ENCODE data around the gene CFAP54.

The CFAP54 gene

GRCh38 chr12:96828169-96828789, 338.9 kb downstream of the CFAP54 start:
- no peak for DNase-seq

GRCh38 chr12:96829354-96829753, 340.0 kb downstream of the CFAP54 start:
- DNase-seq = no peak

DNA sequence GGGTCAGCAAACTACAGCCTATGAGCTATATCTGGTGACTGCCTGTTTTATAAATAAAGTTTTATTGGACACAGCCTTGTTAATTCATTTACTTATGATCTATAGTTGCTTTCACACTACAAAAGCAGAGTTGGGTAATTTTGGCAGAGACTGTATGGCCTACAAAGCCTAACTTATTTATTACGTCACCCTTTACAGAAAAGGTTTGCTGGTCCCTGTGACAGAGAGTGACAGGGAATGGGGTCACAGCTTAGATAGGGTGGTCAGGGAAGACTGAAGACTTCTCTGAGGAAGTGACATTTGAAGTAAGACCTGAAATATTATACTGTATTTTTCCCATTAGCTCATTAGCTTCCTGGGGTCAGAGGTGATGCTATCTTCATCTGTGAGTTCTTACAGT, 342.0 kb downstream of the CFAP54 start:
- DNase-seq = no peak

GRCh38 chr12:96846293-96846692, 356.9 kb downstream of the CFAP54 start:
- no peak for DNase-seq

DNA sequence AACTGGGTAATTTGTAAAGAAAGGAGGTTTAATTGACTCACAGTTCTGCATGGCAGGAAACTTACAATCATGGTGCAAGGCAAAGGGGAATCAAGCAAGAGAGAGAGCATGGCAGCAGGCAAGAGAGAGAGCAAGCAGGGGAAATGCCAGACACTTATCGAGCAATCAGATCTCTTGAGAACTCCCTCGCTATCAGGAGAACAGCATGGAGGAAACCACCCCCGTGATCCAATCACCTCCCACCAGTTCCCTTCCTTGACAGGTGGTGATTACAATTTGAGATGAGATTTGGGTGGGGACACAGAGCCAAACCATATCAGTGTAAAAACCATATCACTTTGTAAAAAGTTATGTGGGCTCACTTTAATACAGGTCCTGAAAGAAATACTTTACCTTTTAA, 361.3 kb downstream of the CFAP54 start:
- DNase-seq = no peak

- DNase-seq = no peak
These were observed 368.8 kb downstream of the CFAP54 start for GRCh38 chr12:96858162-96858561.

DNA sequence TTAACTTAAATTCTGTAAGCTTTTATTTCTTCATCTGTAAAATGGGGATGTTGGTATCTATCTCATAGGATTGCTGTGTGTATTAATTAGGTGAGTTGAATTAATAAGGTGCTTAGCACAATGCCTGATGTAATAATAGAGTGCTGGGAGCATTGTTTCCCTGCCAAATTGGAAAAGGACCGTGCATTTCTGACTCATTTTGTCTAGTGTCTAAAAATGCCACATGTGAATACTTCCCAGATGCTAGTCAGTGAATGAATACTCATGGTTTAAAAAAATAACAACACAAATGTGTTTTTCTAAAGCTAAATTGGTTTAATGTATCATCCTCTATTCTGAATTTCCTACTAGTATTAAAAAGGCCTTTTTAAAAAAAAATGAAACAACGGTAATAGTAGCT, 372.3 kb downstream of the CFAP54 start:
- no peak for DNase-seq

DNA sequence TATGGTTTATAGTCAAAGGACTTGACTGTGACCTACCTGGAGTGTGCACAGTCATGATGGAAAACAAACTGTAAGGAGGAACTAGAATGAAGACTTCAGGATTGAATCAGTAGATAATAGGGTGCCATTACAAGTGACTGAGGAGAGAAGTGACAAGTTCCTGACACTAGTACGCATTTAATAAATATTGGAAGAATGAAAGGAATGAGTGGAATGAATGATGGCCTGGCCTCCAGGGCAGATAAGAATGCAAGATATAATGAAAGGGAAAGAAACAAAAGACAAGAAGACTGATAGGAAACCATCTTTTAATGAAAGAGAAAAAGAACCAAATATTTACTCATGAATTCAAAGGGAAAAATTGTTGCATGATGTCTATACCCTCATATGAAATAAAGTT, 372.9 kb downstream of the CFAP54 start:
- DNase-seq = no peak

- no peak for DNase-seq
These were observed 375.0 kb downstream of the CFAP54 start for GRCh38 chr12:96864335-96864734.

GRCh38 chr12:96866801-96867590, 377.6 kb downstream of the CFAP54 start:
- DNase-seq = no peak

- DNase-seq = no peak
These were observed 381.6 kb downstream of the CFAP54 start for GRCh38 chr12:96870946-96871345.

DNA sequence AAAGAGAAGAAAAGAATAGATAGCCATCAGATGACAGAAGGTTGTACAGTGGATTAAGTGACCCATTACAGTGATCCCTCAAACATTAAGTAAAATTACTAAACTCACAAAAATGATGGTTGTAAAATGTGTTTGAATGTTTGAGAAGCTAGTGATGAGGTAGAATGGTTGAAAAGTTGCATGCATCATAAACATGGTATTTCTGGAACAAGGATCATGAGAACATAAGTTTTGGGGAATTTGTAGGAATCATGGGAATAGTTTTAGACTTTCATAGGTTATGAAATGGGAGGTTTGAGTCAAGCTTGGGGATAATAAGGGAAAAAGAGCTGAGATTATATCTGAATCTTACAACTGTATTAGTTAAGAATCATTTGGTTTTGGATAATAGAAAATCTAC, 383.6 kb downstream of the CFAP54 start:
- DNase-seq = no peak

DNA sequence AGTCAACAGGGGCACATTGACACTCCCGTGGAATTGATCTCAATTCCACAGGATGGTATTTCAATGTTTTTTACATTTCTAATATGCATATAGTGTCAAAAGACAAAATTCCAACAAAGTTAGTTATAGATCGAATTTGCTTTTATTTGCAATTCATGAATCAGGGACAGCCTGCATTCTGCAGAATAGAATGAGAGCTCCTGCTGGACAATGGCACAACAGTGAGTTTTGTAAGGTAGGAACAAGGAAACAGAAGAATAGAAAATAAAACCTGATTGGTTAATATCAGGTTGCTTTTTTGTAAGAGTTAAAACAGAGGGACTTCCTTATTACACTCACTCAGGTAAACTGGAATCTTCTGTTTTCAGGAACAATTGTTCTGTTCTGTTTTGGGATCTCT, 384.8 kb downstream of the CFAP54 start:
- no peak for DNase-seq

DNA sequence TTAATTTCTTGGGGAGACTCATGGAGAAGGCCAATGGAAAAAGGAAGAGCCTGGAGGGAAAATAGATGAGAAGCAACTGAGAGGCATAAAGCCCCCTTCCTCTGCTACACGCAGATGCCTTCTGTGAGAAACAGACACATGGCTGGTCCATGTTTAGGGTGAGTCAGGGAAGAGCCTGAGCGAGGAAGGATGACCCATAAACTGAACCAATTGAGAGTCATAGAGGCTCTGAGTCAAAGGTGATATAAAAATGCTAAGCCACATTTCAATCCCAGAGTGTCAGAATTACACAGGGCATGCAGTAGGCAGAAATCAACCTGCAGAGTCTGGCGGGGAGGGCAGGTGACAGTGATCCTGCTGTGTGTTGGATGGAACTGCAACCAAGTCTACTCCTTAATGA, 387.6 kb downstream of the CFAP54 start:
- DNase-seq = no peak

GRCh38 chr12:96878704-96879103, 389.3 kb downstream of the CFAP54 start:
- DNase-seq = no peak

GRCh38 chr12:96879301-96879700, 389.9 kb downstream of the CFAP54 start:
- no peak for DNase-seq

DNA sequence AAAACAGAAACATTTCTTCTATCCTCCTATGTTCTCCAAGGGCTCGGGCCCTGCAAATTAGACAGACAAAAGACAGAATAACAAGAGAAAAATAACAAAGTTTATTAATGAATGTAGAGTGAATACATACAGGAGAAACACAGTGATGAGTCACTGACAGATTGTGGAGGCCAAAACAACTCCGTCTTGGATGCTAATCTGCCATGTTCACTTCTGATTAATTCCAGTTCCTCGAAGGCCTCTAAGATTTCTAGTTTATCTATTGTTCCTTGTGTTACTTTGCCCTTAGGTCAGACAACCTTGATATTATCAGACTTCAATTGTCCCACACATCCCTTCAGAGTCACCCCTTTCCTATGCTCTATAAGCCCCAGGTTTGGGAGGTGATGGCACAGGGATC, 390.8 kb downstream of the CFAP54 start:
- DNase-seq = no peak

- no peak for DNase-seq
These were observed 392.2 kb downstream of the CFAP54 start for GRCh38 chr12:96881608-96882007.

DNA sequence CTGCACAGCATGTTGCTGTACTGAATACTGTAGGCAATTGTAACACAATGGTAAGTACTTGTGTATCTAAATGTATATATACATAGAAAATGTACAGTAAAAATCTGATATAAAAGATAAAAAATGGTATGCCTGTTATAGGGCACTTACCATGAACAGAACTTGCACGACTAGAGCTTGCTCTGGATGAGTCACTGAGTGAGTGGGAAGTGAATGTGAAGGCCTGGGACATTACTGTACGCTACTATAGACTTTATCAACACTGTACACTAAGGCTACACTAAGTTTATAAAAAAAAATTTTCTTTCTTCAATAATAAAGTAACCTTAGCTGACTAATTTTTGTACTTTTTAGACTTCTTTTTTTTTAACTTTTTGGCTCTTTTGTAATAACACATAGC, 393.5 kb downstream of the CFAP54 start:
- DNase-seq = no peak

DNA sequence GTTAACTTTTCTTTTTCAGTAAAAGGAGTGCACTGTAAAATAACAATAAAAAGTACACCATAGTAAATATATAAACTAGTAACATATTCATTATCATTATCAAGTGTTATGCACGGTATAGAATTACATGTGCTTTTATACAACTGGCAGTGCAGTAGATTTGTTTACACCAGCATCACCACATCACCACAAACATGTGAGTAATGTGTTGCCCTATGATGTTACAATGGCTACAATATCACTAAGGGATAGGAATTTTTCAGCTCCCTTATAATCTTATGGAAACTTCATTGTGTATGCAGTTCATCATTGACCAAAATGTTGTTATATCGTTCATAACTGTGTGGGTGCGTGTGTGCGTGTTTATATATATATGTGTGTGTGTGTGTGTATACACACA, 394.2 kb downstream of the CFAP54 start:
- no peak for DNase-seq

GRCh38 chr12:96886998-96887677, 397.8 kb downstream of the CFAP54 start:
- DNase-seq = no peak

- DNase-seq = no peak
These were observed 400.0 kb downstream of the CFAP54 start for GRCh38 chr12:96889273-96889933.

- no peak for DNase-seq
These were observed 401.0 kb downstream of the CFAP54 start for GRCh38 chr12:96890331-96890730.

- DNase-seq = no peak
These were observed 402.7 kb downstream of the CFAP54 start for GRCh38 chr12:96892104-96892503.

All from NCI-H510A (cell line).